AG09309 (cell line): Measurements from ENCODE around the gene JPH3.

Experiments
- DNase-seq: peaks from one replicate; pipeline ENCODE4 v3.0.0-alpha.2; 2010; ENCODE audit warnings: low read depth
- H3K4me3 ChIP-seq: 2 replicates; pipeline ENCODE4 v1.5.1; 2011; ENCODE audit warnings: mild to moderate bottlenecking, low read depth, low read length, moderate library complexity; ENCODE audit not compliant: control insufficient read depth
- TF ChIP-seq, protein P1 (sequence below): IDR thresholded peaks from 2 replicates; pipeline ENCODE4 v1.5.1; 2011; ENCODE audit warnings: mild to moderate bottlenecking, low read depth, low read length, inconsistent platforms; ENCODE audit not compliant: insufficient read depth, control insufficient read depth; ENCODE audit errors: missing control alignments

The JPH3 gene

DNA sequence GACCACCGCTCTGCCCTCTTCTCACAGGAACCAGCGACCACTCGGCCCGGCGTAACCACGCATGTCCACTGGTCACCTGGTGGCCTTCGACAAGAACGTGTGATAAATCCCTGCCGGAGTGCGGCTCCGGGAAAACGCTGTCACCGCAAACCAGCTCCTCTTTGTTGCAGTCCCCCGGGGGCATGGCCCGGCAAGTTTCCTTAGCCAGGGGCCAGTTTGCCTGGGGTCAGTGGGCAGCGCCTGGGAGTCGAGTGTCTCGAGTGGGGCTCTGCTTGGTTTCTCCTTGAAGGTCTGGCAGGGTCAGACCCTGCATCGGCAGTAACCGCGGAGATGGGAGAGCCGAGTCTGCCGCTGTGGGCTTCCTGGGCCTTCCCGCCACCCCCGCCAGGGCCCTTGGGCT, 52.5 kb downstream of the JPH3 start:
- TF ChIP-seq, protein P1, sequence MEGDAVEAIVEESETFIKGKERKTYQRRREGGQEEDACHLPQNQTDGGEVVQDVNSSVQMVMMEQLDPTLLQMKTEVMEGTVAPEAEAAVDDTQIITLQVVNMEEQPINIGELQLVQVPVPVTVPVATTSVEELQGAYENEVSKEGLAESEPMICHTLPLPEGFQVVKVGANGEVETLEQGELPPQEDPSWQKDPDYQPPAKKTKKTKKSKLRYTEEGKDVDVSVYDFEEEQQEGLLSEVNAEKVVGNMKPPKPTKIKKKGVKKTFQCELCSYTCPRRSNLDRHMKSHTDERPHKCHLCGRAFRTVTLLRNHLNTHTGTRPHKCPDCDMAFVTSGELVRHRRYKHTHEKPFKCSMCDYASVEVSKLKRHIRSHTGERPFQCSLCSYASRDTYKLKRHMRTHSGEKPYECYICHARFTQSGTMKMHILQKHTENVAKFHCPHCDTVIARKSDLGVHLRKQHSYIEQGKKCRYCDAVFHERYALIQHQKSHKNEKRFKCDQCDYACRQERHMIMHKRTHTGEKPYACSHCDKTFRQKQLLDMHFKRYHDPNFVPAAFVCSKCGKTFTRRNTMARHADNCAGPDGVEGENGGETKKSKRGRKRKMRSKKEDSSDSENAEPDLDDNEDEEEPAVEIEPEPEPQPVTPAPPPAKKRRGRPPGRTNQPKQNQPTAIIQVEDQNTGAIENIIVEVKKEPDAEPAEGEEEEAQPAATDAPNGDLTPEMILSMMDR, result no peak
- no peak for DNase-seq

DNA sequence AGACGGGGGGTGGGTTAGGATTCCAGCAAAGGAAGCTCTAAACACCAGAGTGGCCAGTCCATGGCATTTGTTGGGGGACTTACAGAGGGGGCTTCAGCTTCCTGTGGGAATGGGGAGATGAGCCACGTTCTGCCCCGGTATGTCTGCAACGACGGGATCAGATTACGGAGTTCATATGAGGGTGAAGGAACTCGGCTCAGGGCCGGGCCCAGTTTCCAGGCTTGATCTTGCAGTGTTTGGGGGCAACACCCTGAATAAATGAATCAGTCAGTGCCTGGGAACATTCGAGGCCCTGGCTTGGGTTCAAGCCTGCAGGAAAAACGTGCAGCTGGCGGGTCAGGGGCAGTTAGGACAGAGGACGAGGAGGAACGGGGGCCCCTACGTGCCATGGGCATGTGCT, 54.0 kb downstream of the JPH3 start:
- H3K4me3 ChIP-seq, result no peak overlapping the region

More for the DNA sequence above, 52.5 kb downstream of the JPH3 start:
- H3K4me3 ChIP-seq, result no peak overlapping the region

DNA sequence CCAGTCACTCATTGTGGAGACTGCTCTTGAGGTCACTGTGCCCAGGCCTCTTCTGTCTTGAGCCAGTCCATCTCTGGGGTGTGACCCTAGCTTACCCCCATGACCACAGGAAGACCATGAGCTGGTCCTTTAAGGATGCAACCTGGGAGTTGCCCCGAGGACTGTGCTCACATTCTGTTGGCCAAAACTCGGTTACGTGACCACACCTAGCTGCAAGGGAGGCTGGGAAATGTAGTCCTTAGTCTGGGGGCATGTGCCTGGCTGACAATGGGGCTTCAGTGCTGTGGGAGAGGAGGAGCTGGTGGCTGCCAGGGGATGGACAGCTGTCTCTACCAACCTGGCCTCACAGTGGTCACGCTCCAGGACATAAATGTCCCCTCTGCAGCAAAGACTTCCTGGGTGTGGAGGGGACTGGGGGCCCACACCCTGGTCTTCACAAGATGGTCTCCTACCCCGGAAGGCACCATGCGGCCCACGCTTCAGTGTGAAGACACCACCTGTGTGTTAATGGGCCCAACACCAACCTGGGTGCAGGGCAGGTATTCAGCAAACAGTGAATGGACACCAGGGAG, 55.4 kb downstream of the JPH3 start:
- H3K4me3 ChIP-seq, result no peak overlapping the region
- TF ChIP-seq, protein P1, result no peak
- DNase-seq, result no peak

More for the DNA sequence above, 54.0 kb downstream of the JPH3 start:
- TF ChIP-seq, protein P1, result no peak
- no peak for DNase-seq

DNA sequence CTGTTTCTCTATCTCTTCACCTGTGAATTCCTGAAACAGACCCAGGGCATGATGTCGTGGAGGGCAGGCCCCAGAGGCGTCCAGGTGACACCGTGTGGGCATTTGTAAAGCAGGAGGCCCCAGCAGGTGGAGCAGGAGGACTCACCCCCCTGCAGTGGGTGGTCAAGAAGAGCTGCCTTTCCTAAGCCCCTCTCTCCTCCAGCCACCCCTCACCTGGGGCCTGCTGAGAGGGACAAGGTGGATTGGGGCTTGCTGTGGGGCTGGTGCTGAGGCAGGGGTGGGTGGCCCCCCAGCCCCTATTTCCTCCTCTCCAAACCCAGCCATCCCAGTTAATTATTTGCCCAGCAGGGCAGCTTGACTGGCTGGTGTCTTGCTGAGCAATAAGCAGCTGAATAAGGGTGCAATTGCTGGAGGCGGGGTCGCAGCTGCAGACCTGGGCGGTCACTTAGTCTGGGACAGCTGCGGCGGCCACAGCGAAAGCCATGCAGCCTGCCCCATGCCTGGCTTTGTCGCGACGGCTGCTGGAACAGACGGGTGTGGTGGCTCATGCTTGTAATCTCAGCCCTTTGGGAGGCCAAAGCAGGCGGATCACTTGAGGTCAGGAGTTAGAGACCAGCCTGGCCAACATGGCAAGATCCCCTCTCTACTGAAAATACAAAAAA, 56.4 kb downstream of the JPH3 start:
- no peak for DNase-seq
- H3K4me3 ChIP-seq, result no peak overlapping the region
- TF ChIP-seq, protein P1, result no peak

DNA sequence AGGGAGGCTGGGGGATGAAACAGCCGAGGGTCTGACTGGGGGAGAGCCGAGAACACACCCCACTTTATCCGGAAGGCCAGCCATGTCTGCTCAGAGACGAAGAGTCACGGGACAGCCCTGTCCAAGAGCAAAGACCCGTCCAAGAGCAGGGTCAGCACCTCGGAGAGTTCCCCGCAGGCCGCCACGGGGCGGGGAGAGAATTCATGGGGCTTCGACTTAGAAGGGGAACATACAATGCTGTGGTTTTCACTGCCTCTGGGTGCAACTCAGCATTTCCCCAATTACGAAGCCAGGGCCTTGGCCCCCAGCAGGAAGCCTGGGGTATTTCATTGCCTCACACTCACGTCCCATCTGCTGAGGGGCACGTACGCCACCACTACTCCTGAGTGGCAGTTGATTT, 59.3 kb downstream of the JPH3 start:
- no peak overlapping the region for H3K4me3 ChIP-seq
- DNase-seq, result no peak
- TF ChIP-seq, protein P1, result no peak

DNA sequence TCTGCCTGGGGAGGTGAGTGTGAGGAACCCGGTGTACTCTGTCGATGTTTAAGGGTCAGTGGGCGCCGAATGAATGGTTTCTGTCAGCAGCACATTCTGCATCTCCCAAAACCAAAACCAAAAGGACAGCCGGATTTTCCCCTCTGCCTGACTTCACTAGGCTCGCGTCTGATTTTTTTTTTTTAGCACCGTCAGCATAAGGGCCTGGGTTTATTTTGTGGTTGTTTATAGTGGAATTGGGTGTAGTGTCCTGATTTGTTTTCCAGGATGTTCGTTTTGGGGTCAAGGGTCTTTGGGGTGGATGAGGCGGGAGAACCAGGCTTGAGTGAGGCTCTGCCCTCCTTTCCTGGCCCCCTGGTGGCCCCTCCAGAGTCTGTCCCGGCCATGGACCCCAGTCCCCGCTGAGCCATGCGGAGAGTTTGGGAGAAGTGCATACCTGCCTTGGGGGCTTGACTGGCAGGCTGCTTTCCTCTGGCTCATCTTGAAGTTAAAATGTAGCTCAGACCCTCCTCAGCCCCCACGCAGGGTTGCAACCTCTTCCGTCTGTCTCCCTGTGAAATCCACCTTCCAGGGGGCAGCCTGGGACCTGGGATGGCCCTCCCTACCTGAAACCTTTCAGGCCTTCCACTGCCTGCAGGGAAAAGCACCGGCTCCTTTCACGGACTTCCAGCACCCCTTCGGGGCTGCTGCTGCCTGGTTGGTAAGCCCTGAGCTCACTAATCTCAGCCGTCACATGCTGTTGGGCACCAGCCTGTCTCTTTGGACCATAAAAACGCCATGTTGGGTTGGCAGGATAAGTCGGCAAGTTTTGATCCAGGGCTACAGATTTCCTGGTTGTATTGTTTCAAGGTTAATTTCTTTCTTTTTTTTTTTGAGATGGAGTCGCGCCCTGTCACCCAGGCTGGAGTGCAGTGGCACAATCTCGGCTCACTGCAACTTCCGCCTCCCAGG, 60.2 kb downstream of the JPH3 start:
- DNase-seq, result no peak
- H3K4me3 ChIP-seq, result no peak overlapping the region
- TF ChIP-seq, protein P1, result no peak
